Stimulated activated CD8-positive, alpha-beta memory T cell treated with anti-CD3 and anti-CD28 coated beads, Interleukin-15, amount 100 ng/mL, for 24 hours (primary cell): Measurements from ENCODE around the gene ROMO1.
"Not testable (repeated sequence)": the region's sequence is repeated elsewhere in the genome, so short reads cannot be mapped to it uniquely, and the experiment has no call there.

ENCODE experiments used
- DNase-seq: peaks from one replicate; pipeline ENCODE4 v3.0.0-alpha.2; 2020; ENCODE audit warnings: low read depth

The ROMO1 gene

DNA sequence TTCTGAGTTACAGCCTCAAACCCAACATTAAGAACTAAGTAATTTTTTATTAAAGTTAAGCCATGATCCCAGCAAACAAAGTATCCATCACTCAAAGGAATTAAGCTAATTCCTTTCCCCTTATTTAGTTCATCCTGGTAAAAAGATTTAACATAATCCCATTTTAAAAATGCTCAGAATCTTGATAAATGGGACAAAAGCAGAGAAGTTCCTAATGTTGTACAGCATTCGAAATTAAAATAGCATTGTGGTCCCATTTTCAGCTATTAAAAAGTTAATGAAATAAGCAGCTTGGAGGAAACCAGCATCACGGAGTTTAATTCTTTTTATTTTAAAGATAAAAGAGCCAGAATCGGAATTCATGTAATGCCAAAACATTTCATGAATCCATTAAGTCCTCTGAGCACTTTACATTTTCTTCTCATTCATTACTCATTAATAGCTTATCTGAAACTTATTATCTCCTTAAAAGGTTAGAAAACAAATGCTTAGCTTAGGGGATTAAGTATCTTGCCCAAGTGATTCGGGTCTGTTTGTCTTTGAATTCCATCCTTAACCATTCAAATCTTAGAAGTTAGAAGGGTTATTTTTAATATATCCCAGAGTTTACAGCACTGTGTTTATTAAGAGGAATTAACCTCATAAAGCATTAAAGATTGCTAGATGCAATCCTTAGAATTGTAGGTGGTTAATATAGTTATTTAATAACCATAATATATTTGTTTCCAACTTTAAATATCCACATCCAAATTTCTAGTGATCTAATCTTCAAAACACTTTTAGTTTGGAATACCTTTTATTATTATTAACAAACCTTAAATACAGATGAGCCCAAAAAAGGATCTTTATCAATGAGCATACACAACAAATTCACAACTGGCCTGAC lies 31.6 kb downstream of the ROMO1 start:
- DNase-seq, result no peak

DNA sequence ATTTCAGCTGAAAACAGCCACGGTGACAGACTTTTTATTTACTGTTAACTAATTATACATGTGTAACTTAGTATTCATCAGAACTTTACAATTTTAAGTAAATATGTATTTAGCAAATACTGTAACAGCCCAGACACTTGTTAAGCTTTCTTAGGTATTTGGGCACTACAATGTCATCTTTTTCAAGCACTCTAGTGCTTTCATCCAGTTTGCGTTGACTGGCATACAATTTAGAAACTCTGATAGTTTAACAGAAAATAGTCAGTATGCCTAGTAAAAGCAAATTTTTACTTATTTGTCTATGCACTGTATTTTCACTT lies 32.2 kb downstream of the ROMO1 start:
- no peak for DNase-seq

DNA sequence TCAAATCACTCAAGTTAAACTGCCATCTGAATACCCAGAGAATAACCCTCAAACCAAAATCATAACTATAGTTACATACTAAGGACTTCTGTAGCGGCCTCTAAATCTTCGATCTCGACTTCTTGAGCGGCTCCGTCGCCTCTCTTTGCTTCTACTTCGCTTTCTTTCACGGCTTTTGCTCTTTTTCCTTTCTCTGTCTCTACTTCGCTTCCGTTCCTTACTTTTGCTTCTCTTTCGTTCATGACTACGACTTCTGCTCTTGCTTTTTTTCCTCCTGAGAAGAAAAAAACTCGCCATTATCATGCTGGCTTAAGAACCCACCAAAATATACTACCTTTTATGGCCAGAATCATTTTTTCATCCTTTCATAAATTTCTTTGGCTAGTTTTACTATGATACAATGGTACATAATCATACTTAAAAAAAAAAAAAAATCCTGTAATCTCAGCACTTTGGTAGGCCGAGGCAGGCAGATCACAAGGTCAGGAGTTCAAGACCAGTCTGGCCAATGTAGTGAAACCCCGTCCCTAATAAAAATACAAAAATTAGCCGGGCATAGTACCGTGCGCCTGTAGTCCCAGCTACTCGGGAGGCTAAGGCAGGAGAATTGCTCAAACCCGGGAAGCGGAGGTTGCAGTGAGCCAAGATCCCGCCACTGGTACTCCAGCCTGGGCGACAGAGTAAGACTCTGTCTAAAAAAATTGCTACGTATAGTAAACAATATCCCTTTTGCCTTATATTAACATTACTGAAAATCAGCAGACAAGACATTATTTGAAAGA lies 32.8 kb downstream of the ROMO1 start:
- no peak for DNase-seq

DNA sequence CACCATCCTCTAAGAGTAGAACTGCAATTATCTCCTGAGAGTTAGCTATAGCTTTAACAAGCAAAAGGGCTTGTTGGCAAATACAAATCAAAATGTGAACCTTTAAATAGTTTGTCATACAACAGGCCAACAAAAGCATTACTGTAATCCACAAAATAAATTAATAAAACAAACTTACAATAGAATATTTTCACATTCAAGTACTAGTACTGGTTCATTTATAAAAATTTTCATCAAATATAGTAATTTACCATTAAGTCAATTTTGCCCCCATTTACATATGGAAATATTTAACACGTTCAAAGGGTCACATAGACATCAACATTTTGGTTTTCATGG lies 33.4 kb downstream of the ROMO1 start:
- DNase-seq, result no peak

DNA sequence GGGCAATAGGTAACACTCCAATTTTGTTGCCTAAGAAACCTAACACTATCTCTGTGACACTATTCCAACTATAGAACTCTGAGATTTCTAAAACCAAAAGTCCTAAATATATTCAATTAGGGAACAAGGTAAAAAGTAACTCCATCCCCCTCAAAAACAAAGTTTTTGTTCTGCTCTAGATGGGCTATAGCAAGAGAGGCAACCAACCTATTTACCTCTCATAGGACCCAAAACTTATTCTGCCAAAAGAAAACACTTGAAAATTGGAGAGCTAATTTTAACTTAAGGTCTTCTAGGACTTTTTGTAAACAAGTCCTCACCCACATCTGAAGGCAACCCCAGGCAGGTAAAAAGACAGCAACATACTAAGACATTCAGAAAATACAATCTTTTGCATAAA lies 35.2 kb downstream of the ROMO1 start:
- no peak for DNase-seq

DNA sequence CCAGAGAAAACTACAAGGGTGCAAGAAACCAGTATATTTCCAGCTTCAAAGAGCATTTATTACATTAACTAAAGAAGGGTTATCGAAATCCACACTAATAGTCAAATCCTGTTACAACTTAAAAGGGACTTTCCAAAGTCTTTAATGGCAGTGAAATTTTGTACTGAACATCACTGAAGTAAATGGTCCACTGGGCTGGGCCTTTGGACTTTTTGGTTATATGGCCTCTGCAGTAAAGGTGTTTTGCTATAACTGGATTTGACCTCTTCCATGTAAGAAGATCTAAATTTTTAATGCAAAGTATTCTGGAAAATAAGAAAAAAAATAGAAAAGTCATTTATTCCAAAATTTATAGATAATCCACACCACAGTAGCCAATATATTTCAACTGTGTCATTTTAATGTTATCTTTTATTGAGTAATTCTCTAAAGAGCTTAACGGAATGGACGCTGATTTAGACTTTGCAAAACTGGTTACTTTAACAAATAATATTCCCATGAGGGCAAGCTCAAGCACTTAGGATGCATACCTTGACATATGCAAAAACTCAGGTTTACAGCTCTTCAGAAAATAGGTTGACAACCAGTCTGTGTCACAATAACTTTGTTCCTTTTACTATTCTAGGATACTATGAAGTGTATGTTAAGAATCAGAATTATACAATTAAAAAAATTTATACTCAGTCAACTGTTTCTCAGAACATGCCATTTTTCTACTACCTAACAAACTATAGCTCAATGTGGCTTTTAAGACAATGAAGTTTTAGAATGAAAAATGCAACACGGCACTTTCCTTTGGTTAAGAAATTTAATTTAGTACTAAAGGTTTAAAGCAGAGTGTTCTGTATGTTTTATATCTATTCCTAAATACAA lies 35.8 kb downstream of the ROMO1 start:
- DNase-seq, result no peak

DNA sequence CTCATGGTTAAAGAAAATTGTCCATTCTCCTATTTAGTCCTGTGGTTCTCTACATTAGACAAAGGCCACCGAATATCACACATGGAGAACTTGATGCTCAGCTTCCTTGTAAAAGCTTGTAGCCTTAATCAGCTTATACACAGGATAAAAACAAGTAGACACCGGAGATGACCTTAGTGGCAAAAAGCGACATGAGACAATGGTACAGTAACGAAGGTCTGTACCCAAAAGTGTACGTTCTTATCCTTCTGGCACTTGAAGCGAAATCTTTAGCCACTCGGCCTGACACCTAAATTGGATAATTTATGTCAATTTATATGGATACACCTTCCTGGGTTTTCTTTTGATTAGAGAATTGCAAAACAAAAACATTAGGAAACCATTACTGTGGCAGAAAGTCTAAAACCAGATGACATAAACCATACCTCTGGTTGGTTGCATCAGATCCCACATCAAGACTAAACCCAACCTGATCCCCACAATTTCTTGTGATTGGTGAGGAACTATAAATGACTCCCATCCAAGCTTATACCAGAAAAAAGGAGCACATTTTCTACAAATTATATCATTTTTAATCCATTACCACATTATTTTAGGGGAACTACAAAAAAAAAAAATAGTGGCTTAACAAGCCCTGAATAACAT lies 36.7 kb downstream of the ROMO1 start:
- no peak for DNase-seq

DNA sequence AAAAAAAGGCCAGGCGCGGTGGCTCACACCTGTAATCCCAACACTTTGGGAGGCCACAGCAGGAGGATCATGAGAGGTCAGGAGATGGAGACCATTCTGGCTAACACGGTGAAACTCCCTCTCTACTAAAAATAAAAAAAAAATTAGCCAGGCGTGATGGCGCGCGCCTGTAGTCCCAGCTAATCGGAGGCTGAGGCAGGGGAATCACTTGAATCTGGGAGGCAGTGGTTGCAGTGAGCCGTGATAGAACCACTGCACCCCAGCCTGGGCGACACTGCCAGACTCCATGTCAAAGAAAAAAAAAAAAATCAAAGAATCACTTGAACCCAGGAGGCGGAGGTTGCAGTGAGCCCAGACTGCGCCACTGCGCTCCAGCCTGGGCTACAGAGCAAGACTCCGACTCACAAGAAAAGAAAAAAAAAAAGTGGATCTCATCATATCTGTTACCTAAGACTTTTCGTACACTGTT lies 38.7 kb downstream of the ROMO1 start:
- no peak for DNase-seq

DNA sequence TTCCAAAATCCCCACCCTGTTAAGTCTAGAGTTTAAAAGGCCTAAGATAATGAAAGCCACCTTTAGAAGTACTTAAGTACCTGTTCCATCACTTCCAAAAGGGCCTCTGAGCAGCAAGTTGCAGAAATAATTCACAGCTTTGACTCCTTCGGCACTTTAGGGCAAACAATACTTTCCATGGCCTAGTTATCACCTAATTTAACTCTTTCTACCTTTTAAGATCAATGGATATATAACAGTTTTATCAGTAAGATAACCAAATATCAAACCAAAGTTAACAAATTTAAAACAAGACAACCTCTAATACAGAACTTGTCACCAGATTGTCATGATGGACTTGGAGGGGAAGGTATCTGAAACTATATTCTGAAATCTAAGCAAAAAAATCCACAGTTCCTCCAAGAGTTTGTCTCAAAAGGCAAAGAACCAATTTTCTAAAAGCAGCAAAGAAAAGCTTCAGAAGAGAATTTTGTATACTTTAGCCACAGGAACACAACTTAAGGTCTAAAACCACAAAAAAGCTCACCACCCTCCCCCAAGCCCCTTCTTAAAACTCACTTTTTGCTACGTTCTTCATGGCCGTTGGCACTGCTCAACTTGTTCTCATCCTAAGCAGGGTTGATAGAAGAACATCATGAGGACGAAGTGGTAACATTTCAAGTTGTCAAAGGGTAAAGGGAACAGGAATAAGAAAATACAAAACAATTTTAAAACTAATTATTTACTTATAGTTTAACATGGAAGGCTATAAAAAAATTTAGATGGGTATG lies 39.4 kb downstream of the ROMO1 start:
- DNase-seq, result no peak

DNA sequence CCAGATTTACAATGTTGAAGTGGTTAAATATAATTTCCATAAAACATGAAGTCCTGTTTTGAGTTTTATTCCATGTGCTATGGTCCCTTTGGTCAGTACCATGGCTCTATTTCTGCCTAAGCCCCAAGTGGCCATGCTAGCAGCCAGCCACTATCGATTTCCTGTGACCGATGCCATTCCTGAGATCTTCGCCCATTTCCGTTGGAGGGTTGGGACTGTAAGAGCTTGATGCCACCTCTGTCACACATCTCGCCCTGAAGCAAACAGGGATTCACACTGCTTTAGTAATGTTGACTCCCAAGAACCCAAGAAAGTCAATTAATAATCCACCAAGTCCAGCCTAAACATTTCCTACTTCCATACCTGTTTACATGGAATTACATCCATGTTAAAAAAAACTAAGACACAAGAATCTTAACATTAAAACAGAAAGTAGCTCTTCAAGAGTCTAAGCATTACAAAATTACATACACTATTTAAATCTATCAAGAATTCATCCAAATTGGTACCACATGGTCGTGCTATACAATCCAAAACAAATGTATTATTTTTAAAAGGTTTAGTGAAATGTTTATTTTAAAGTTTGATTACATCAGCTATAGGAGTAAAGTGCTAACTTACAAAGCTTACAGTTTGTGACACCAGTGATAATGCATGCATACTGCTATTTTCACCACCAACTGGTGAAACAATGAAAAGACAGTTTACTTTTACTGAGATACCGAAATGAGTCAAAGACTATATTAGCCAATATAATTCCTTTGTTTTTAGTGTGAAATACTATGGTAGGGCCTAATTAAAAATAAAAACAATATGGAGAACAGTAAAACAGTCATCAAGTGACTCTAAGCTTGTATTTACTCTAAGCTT lies 40.3 kb downstream of the ROMO1 start:
- no peak for DNase-seq

DNA sequence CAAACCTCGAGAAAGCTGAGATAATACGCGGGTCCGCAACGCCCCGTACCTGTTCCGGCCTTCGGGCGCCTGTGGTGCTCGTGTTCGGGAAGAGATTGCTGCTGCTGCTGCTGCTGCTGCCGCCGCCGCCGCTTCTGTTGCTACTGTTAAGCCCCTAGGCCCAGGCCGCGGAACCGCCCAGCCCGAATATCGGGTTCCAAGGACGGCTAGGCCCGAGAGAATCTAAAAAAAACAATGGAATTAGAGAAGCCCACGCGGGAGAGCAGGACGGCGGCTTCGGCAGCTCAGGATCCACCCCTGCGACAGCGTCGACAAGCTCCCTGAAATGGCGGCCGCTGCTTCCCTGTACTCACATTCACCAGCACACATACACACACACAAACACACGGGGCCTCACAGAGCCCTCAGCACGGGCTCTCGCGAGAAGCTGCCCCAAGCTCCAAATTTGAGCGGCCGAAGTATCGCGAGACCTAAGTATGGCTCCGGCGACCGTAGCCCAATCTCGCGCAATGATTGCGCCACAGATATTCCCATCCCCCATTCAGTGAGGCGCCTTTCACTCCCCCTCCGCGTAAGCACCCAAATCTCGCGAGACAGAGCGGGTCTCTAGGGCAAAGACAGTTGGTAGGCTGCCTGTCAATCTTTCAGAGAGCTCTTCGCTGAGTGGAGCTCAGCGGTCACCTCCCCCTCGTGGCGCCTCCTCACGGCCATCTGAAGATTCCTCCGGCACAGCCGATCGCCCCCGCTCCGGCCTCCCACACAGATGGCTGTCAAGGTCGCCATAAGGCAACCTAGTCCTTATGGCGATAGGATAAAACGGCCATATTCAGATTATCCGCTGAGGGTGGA lies 42.9 kb downstream of the ROMO1 start, which contains the start of gene RBM39:
Gene RBM39, minus strand, starts transcription at position 369 of the 849 bp plus-strand sequence. CDS start 1,386 bp downstream, outside the sequence.
- DNase-seq, result peak; percentile 92

DNA sequence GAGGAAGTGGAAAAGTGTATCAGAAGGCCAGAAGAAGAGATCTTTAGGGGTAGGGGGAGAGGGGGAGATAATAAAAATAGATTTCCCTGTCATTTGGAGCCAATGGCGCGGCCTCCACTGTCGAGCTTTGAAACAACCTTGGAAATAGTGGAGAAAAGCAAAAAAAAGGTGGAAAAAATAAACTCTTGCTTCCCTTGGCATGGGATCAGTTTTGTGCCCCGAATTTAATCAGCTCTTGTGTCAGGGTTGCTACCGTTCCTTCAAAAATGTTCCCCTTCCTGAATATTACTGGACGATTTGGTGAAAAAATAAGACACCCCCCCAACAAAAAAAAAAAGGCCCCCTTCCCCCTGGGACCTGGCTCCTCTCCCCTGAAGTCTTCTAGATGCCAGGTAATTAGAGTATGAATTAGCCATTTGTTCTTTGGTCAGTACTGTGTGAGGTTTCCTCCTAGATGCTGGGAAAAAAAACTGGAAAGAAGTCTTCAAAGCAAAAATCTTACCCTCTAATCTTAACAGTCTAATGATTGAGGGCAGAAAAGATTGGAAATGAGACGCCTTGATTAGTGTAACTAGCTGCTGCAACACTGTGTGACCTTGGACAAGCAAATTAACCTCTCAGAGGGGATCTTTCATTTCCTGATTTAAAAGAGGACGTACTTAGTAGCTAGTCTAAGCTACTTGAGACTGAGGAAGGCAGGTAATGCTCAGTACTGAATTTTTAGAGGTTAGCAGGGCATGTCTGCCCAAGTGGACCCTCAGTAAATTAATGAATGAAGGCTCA lies 43.7 kb downstream of the ROMO1 start:
- no peak for DNase-seq

DNA sequence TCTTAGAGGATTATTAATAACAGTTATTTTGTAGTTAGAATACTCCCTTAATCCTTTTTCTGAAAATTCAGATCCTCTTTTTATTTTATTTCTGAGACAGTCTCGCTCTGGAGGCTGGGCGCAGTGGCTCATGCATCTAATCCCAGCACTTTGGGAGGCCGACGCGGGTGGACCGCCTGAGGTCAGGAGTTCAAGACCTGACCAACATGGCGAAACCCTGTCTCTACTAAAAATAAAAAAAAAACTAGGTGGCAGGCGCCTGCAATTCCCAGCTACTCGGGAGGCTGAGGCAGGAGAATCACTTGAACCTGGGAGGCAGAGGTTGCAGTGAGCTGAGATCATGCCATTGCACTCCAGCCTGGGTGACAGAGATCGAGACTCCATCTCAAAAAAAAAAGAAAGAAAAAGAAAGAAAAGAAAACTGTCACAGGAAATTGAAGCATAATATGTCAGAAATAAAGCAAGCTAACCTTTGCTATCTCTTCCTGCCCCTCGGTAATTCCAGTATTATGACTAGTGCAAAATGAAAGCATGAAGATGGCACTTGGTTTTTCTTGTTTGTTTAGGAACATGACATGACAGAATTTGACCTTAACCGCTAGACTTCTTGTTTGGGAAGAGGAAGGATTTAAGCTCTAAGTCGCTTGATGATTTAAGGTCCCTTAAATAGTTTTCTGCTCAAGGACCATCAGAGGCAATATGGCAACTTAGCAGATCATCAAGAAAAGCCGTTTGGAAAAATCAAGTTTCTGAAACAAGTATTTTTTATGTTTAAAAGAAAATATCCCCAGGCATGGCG lies 44.7 kb downstream of the ROMO1 start:
- DNase-seq, result no peak

DNA sequence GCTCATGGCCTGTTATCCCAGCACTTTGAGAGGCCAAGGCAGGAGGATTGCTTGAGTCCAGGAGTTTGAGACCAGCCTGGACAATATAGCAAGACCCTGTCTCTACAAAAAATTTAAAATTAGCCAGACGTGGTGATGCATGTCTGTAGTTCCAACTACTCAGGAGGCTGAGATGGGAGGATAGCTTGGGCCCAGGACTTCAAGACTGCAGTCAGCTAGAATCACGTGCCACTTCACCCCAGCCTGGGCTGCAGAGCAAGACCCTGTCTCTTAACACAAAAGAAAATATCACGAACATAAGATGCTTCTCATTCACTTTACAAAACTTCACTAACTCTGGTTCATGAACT lies 45.3 kb downstream of the ROMO1 start:
- not testable (repeated sequence) for DNase-seq
